Nephron progenitor cell (in vitro differentiated cells): Measurements from ENCODE around the gene SUN2.

Experiments
- DNase-seq: peaks from one replicate; pipeline ENCODE4 v3.0.0; 2021
- H3K27ac Mint-ChIP-seq: 2 replicates; pipeline ENCODE4 v1.8.0; 2021; ENCODE audit warnings: mild to moderate bottlenecking, moderate library complexity, mixed read lengths
- H3K27me3 Mint-ChIP-seq: 2 replicates; pipeline ENCODE4 v1.8.0; 2021; ENCODE audit warnings: mild to moderate bottlenecking, low read depth, mixed read lengths; ENCODE audit not compliant: poor library complexity
- H3K36me3 Mint-ChIP-seq: 2 replicates; pipeline ENCODE4 v1.8.0; 2021; ENCODE audit warnings: low read depth, mixed read lengths
- H3K4me1 Mint-ChIP-seq: 2 replicates; pipeline ENCODE4 v1.8.0; 2021; ENCODE audit warnings: mixed read lengths
- H3K4me3 Mint-ChIP-seq: 2 replicates; pipeline ENCODE4 v1.8.0; 2021; ENCODE audit warnings: mild to moderate bottlenecking, moderate library complexity, mixed read lengths
- H3K9me3 Mint-ChIP-seq: 2 replicates; pipeline ENCODE4 v1.8.0; 2021; ENCODE audit warnings: mild to moderate bottlenecking, moderate library complexity, mixed read lengths
- CTCF ChIP-seq: fragments of 200-600 bp; sonication (generic); IDR thresholded peaks from 2 replicates; pipeline ENCODE4 v1.5.0; 2021; ENCODE audit warnings: antibody characterized with exemption

Gene SUN2

DNA sequence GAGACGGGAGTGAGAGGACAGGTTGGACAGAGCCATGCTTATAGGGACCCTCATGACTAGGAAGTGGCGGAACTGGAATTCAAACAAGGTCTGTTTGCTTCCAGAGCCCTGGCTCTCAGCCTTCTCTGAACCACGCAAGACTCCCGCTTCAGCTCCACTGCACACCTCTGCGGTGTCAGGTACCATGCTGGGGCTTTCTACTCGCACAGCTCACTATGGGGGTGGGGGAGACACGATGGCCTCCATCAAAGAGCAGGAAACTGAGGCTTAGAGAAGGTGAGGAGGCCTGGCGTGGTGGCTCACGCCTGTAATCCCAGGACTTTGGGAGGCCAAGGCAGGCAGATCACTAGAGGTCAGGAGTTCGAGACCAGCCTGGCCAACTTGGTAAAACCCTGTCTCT lies 14.2 kb downstream of the SUN2 start:
- no peak for DNase-seq
- peak overlapping the region; percentile 64 for H3K27ac Mint-ChIP-seq
- peaks cover 10% of the 10 kb centered on the region for H3K4me1 Mint-ChIP-seq
- TF ChIP-seq CTCF = no peak
- no peaks in the 10 kb centered on the region for H3K27me3 Mint-ChIP-seq
- H3K36me3 Mint-ChIP-seq = peaks cover 62% of the 10 kb centered on the region
- no peak overlapping the region for H3K4me3 Mint-ChIP-seq
- H3K9me3 Mint-ChIP-seq = no peaks in the 10 kb centered on the region

DNA sequence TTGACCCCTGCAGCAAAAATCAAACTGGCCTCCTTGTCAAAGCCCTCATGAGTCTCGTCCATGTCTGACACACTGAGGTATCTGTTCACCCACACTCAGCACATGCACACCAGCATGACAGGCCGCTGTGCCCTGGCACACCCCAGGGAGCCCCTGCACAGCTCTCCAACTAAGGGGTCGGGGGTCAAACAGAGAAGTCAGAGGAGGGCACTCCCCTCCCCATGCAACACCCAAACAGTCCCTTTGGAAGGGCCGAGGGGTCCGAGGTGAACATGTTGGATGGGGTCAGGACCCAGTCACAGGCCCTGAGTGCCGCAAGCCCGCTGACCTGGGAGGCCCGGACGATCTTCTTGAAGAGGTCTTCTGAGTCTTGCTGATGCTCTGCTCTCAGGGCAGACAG lies 14.6 kb downstream of the SUN2 start:
- no peak for DNase-seq
- peaks cover 10% of the 10 kb centered on the region for H3K4me1 Mint-ChIP-seq
- no peak for TF ChIP-seq CTCF
- peaks cover 64% of the 10 kb centered on the region for H3K36me3 Mint-ChIP-seq
- peak overlapping the region; percentile 64 for H3K27ac Mint-ChIP-seq
- H3K9me3 Mint-ChIP-seq = no peaks in the 10 kb centered on the region
- H3K27me3 Mint-ChIP-seq = no peaks in the 10 kb centered on the region
- no peak overlapping the region for H3K4me3 Mint-ChIP-seq

DNA sequence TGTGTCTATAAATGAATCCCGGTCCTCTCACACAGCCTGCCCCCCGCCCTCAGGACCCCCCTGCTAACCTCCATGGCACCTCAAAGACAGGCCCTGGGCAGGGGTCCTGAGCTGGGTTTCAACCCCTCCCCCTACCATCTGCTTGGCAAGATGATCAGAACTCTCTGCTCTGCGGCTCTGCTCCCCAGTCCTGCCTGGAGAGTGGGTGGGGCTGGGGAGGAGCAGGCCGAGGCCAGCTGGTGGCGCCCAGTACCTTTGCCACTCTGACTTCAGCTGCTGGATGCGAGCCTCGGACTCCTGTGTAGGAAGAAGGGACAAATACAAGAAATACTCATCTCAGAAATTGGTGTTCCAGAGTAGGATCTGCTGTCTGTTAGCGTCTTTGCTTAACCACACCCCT lies 15.0 kb downstream of the SUN2 start:
- no peaks in the 10 kb centered on the region for H3K9me3 Mint-ChIP-seq
- H3K4me3 Mint-ChIP-seq = no peak overlapping the region
- peaks cover 10% of the 10 kb centered on the region for H3K4me1 Mint-ChIP-seq
- no peak for TF ChIP-seq CTCF
- peak overlapping the region; percentile 64 for H3K27ac Mint-ChIP-seq
- no peaks in the 10 kb centered on the region for H3K27me3 Mint-ChIP-seq
- DNase-seq = no peak
- H3K36me3 Mint-ChIP-seq = peaks cover 62% of the 10 kb centered on the region

GRCh38 chr22:38740116-38740723 lies 15.6 kb downstream of the SUN2 start:
- no peak for TF ChIP-seq CTCF
- Mint-ChIP-seq H3K36me3 (peaks cover 56% of the 10 kb centered on the region), H3K9me3 (no peaks in the 10 kb centered on the region), H3K27ac (no peak overlapping the region), H3K27me3 (no peaks in the 10 kb centered on the region), H3K4me3 (no peak overlapping the region), H3K4me1 (peaks cover 10% of the 10 kb centered on the region)
- DNase-seq = no peak

DNA sequence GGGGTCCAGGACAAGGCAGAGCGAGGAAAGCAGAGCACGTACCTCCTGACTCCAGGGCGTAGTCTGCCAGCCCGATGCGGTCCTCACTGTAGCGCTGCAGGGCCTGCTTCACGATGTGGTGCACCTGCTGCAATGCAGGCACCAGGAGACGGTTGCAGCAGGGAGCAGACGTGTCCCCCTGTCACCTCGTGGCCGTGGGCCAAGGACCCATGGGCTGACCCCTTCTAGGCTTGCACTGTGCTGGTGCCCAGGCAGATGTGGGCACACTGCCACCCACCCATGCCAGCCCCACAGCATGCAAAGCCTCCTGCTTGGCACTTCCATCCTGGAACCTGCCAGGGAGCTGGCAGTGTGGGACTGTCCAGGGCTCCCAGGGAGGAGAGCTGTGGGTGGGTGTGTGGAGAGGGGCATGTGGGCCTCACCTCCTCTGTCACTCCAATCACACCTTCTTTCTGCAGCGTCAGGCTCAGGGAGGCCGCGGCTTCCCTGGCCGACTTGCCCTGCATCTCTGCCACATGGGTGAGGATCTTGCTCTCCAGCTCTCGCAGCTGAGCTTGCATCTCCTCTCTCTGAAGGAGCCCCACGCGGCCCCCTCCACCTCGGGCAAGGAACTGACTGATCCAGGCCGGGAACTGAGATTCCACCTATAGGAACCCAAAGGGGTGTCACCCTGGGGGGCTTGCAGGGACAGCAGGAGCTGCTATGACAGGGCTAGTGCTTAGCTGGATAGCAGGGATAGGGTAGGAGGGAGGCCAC lies 16.3 kb downstream of the SUN2 start:
- H3K36me3 Mint-ChIP-seq = peaks cover 50% of the 10 kb centered on the region
- DNase-seq = no peak
- H3K4me3 Mint-ChIP-seq = no peak overlapping the region
- no peaks in the 10 kb centered on the region for H3K9me3 Mint-ChIP-seq
- H3K27me3 Mint-ChIP-seq = no peaks in the 10 kb centered on the region
- H3K27ac Mint-ChIP-seq = no peak overlapping the region
- peaks cover 10% of the 10 kb centered on the region for H3K4me1 Mint-ChIP-seq
- no peak for TF ChIP-seq CTCF
